ENCODE data around the gene WNT7A.
"Not testable (repeated sequence)": the region's sequence is repeated elsewhere in the genome, so short reads cannot be mapped to it uniquely, and the experiment has no call there.

WNT7A gene

DNA sequence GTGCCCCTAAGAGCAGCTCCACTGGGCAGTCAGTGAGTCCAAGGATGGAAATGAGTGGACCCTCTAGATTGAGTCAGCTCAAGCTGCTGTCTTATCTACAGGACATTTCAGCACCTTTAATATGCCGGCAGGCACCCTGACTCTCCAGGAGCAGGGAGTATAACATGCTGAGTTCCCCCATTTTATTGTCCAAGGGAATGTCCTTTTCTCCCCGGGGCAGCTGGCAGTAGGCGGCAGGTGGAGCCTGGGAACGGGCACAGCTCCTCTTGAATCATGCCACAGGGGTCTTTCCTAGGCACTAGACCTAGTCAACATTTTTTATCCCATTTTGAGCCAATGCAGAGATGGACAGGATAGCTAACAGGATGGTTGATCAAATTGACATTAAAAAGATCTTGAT lies 14.8 kb downstream of the WNT7A start:
- no peak for DNase-seq

DNA sequence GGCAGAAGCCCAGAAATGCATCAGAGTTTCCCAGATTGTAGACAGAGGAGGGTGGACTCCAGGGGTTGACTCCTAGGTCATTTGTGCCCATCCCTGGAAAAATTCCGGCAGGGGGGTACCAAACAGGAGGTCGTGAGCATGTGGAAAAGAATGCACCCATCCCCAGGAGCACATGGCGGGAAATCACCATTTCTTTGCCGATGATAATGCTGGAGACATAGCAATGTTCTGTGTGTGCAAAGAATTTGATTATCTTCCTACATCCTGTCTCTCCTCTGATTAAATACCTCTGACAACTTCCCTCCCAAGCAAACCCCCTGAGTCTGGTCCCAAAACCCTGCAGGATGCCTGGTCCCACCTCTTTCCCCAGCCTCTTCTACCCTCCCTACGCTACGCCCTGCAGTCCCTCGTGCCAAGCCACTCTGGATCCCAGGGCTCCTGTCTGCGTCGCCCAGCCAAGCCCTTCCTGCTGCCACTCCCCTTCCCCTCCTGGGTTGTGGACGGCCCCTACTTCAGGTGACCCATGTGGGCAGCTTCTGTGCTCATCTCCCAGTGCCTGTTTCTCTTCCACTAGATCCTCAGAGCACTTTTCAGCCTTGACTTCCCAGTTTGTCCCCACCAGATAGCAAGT lies 15.8 kb downstream of the WNT7A start:
- no peak for DNase-seq

DNA sequence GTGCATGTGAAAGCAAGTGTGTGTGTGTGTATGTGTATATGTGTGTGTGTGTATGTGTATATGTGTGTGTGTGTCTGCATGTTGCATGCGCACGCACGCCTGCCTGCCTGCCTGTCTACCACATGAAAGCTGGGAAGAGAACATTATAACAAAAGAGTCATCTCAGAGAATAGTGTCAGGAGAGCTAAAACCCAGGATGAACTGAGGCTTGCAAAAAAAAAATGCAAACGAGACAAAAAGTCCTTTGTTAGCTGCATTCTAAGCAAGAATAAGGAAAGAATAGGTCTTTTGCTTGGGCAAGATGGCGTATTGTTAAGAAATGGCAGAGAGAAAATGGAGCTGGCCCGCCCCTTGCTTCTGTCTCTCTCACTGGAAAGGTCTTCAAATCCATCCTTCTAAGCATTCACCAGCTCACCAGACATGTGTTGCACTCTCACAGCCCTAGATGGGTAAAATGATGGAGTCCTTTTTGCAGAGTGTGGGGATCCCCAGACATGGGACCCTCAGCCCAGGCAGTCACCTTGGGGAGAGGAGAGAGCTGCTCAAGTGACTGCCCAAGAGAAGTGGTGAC lies 16.4 kb downstream of the WNT7A start:
- no peak for DNase-seq

DNA sequence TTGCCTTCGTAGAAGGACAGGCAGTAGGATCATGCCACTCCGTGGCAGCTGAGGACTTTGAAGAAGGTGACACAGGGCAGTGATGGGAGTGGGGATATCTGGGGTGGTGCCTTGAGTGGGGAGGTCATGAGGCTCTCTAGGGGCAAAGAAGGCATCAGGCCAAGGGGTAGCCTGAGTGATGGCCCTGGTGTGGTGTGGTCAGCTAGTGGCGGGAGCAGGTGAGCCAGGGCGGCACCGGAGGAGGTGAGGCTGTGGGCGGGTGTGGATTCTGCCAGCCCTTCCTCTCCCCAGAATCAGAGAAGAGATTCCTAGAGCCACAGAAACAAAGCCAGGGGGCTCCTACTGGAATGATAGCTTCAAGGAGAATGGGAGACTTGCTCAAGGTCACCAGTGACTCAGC lies 18.4 kb downstream of the WNT7A start:
- DNase-seq: no peak

DNA sequence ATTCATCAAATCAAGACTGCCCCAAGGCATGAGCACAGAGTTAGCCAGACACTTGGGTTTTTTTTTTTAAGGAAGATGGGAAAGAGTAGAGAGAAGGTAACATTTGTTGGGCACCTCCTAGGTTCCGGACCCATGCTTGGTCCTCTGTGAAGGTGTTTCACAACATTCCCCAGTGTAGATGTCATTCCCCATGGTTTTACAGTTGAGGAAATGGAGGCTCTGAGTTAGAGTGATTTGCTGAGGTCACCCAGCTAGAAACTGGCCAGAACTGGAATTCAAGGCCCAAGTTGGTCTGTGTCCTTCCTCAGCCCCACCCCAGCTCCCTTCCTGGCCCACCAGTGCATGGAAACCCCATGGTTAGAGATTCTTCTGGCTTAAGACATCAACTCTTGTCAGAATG lies 19.9 kb downstream of the WNT7A start:
- DNase-seq: no peak

DNA sequence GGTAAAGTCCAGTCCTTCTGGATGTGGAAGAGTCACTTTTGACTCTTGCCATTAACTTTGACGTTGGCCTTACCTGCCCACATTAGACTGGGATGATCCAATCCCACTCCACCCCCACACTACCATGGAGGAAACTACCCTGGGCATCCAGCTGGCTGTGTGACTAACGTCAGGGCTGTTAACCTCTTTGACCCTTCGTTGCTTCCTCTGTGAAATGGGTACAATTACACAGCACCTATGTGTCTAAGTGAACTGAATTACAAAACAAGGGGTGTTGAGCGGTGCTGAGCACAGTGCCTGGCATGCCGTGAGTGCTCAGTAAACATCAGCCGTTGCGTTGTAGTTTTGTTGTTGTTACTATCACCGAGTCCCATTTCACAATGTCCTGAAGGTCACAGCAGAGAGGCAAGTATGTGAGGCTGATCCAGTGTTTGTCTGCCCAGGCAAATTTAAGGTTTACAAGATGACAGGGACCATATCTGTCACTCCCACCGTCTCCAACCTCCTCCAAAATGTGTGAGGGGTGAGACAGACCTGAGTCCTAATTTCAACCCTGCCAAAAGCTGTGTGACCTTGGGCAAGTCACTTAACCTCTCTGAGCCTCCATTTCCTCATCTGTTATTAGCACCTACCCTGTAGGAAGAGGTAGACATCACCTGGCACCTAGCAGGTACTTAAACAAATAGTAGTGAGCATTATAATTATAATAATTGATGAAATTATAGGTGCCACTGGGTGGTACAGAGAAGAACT lies 20.9 kb downstream of the WNT7A start:
- no peak for DNase-seq

DNA sequence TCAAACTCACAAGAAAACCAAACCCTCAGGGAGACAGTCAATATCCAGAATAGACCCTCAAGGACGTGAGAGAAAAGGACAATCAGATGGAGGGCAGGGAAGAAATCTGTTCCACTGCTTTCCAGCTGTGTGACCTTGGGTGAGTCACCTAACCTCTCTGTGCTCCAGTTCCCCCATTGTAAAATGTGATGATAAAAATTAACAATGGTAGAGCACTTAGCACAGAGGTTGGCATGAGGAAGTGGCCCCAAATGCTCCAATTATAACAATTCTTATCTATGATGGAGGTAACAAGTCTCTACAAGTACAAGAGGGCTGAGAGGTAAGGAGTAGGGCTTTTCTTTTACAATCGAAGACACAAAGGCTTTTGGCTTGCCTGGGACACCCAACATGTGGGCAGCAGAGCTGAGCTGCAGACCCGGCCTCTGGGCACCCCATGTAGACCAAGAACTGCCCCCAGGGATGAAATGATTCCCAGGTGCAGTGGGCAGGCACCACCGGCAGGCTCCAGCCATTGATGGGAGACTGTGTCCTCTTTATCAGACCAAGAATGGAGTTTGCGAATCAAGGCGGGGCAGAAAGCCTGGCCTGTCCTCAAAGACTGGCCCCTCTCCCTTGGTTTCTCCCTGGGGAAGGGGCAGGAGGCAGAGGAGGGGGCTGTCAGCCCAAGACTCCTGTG lies 22.0 kb downstream of the WNT7A start:
- no peak for DNase-seq

DNA sequence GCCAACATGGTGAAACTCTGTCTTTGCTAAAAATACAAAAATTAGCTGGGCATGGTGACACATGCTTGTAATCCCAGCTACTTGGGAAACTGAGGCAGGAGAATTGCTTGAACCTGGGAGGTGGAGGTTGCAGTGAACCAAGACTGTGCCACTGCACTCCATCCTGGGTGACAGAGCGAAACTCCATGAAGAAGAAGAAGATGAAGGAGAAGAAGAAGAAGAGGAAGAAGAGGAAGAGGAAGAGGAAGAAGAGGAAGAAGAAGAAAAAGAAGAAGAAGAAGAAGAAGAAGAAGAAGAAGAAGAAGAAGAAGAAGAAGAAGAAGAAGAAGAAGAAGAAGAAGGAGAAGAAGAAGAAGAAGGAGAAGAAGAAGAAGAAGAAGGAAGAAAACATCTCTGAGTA lies 23.2 kb downstream of the WNT7A start:
- not testable (repeated sequence) for DNase-seq

DNA sequence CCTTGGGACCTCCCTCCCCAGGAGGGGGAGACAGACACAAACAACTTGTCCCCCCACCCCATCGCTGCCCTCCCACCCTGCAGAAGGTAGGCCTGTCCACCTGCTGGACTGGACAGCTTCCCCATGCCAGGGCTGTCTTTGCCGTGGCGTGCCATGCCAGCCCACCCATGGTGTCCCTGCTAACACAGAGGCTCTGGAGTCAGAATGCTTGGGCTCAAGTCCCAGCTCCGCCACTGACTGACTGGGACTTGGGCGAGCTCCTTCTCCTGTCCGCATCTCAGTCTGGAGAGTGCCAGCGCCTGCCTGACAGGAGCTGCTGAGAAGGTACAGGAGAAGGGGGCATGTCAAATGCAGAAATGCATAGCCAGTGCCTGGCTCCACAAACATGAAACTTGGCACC lies 23.9 kb downstream of the WNT7A start:
- DNase-seq: no peak

DNA sequence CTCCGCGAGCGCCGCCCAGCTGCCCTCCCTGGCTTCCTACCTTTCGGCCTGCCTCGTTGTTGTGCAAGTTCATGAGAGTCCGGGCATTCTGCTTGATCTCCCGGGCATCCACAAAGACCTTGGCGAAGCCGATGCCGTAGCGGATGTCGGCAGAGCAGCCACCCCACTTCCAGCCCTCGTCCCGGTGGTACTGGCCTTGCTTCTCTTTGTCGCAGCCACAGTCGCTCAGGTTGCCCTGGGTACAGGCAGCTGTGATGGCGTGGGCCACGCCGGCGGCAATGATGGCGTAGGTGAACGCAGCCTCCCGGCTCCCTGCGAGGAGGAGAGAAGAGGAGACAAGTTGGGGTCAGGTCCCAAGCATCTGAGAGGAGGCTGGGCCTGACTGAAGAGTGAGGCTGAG lies 25.4 kb downstream of the WNT7A start:
- DNase-seq: no peak

DNA sequence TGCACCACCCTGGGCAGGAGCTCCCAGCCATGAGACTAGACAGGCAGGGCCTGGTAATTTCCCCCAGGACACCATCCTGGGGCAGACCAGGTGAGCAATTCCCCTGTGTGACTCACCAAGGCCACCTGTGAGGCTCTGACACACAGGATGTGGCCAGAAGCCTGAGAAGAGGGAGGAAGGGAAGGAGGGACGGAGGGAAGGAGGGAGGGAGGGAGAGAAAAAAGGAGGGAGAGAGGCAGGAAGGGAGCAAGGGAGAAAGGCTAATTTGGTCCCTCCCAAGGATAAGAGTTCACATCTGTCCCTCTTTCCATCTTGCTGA lies 25.9 kb downstream of the WNT7A start:
- DNase-seq: no peak

DNA sequence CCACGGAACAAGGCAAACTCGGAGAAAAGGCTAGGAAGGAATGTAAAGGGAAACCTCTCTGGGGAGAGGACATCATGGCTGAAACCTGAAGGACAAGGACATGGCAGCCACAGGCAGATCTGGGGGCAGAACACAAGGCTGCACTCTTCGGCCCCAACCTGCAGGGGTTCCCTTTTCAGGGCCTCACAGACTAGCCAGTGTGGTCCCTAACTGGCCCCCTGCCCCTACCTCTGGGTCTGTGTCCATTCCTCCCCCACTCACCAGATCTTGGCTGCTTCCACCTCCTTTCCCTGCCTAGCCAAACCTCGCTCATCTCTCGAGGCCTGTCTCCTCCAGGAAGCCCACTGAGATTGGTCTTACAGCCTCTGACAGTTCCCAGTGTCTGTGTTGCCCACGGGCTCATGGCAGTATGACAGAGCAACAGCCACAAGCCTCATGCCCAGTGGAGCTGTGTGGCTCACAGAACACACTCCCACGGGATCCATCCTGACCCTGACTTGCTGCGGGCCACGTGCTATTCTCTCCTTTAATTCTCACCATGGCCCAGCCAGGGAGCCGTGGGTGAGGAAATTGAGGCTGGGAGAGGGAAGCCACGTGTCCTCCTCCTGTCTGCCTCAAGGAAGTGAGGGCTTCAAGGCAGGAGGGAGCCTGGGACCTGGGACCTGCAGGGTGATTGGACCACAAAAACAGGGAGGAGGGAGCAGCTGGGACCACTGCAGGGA lies 26.5 kb downstream of the WNT7A start:
- DNase-seq: no peak

DNA sequence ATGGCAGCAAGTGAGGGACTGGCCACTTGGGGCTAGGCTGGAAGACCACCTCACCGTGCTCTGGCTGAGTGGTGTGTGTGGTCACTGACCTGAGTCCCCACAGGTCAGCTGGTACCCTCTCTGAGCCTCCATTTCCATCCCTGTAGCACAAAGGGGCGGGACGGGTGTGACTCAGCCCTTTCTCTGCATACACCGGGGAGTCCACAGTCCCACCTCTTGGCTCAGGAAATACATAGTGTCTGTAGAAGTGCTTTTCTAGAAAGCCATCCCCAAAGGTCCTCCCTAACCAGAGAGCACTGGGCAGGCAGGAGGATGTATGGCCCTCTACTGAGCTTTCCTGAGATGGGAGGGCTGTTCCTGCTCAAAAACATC lies 27.2 kb downstream of the WNT7A start:
- DNase-seq: no peak

DNA sequence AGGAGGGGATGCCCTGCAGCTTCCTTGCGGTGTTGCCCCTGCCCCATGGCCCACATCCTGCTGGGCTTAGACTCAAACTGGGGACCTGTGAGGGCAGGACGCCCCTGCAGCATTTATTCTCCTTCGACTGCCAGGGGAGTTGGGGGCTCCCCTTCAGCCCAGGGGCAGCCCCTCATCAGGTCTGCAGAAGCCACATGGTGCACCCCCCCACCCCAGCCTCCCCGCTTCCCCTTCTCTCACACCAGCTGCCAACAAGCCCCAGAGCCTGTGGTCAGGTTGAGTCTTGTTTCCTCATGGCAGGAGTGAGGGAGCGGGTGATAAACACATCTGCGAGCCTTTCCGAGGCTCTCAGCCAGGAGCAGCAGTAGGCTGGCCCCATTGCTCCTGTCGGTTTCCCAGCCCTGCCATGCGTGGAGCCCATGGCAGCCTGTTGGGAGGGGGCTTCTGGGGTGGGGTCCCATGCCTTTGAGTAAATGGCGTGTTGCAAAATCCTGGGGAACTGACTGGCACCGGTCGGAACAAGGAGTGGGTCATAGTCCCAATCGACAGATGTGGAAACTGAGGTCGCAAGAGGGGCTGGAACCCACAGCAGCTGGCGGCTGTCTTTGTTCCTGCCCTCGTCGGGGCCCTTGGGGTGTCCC lies 27.8 kb downstream of the WNT7A start:
- DNase-seq: no peak

DNA sequence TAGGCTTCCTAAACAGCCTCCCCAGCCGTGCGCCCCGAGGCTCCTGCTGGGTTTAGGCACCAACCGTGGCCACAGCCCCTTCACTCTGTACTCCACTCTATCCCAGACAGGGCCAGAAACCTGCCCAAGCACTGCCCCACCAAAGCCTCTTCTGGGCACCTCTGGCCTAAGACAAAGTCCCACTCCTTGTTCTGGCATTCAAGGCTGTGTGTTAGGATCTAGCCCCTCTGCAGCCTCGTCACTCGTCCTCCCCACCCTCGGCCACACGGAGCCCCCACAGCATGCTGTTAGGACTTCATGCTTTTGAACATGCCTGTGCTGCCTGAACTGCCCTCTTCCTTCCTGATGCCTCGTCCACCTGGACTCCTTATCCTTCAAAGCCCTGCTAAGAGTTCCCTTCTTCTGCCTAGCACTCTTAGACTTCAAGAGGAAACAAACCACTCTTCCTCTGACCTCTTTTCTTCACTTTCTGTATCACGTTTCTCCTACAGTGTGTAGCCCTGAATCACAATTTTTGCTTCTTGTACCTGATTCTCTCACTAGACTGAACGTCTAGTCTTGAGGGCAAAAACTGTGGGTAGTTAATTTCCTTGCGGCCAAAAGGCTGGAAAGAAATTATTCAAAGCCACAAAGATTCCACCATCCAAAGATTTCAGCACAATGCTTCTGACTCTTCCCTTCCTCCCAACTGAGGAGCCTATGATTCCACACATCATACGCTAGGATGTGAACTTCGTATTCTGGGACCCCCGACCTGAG lies 28.6 kb downstream of the WNT7A start:
- no peak for DNase-seq

DNA sequence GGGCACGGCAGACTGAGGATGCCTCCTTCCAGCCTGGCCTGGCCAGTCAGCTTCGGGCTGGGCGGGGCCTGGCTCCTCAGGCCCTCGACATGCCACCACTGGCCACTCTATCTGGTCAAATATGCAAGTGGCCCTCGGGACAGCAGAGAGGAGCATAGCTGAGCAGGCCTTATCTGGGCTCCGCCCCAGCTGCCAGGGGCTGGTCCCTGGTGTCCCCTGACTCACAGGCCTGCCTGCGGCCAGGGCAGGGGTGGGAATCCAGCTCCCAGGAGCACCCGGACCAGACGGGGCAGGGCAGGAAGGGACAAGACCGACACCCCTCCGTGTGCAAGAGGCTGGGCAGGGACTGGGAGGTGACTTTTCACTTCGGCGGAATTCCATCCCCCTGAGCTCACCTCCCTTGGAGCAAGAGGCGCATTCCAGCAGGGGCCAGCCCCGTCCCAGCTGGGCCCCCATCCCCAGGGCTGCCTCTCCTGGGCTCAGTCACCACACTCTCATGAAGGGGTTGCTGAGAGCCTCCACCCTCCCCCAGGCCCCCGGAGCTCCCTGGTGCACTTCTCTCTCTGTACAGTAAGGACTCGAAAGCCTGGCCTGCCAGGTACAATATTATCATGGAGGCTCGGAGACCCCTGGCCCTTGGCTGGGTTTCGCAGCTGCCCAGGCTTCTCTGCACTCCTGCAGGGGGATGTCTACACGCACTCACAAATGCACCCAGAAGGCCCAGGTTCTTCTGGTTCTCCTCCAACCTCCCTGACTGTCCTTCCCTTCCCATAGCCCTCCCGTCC lies 29.5 kb downstream of the WNT7A start:
- DNase-seq: no peak

DNA sequence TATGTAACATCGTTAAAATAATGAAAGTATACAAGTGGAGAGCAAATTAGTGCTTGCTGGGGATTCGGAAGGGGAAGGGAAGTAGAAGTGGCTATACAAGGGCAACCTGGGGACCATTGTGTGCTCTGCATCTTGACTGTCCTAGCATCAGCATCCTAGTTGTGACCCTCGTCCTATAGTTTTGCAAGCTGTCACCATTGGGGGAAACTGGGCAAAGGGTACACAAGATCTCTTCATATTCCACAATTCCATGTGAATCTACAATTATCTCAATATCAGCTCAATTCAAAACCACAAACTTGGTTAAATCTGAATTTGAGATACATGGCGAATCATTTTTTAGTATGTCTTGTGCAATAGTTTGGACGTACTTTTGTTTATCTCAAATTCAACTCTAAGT lies 30.9 kb downstream of the WNT7A start:
- no peak for DNase-seq

DNA sequence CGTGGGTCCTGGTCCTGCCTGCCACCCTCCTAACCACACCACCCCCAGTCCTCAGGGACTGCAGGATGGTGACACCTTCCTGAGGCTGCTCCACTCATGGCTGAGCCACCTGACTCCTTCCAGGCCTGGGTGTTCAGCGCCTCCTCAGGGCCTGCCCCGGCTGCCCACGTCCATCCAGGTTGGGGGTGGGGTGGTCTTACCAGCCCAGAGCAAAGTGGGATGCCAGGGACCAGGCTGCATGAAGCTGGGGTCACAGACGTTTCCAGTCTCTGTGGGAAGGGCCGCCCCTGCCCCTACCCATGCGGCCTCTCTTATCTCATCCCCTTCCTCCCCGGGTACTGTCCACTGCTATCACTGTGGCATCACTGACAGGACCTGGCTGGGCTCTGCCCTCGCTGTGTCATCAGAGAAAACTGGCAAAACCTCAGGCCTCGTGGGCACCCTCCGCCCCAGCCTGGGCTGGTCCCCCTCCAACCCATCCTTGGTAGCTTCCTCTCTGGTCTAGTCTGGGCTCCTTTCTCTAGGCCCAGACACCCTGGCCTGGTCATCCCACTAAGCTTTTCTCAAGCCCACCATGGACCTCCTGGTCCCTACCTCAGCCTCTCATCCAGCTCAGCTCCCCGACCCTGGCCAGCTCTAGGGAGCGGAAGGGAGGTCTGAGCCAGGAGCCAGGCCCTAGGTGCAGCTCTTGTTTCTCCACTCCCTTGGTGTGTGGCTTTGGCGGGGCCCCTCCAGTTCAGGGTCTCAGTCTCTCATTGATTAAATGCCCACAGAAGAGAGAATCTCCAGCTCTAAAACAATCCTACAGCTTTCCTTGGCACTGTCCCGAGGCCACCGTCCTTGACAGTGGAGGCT lies 32.9 kb downstream of the WNT7A start:
- no peak for DNase-seq

DNA sequence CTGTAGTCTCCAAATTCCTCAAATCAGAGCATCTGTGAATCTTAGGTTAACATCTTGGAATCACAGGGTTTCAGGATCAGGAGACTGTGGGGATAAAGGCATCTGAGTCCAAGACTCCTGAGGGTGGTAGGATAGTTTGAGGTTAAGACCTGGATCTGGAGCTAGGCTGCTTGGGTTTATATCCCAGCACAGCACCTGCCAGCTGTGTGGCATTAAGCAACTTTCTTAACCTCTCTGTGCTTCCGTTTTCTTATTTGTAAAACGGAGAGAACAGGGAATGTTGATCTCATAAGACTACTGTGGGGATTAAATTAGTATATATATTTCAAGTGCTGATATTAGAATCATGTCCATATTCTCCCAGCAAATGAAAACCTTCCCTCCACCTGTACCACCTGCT lies 33.6 kb downstream of the WNT7A start:
- DNase-seq: no peak

DNA sequence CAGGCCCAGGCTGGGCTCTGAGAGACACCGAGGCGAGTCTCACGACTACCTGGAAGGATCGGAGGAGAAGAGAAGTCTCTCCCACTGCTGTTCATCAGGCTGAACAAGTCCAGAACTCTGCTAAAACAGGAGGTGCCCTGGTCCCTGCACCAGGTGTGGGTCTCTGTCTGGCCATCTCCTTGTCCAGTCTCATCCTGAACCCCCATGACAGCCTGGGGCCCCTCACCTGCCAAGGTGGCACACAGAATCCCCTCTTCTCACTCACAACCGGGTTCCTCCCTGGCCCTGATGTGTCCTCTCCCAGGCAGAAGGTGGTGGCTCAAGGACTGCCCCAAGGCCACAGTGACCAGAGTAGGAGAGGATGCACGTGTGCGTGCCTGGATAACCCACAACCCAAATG lies 34.1 kb downstream of the WNT7A start:
- DNase-seq: no peak

DNA sequence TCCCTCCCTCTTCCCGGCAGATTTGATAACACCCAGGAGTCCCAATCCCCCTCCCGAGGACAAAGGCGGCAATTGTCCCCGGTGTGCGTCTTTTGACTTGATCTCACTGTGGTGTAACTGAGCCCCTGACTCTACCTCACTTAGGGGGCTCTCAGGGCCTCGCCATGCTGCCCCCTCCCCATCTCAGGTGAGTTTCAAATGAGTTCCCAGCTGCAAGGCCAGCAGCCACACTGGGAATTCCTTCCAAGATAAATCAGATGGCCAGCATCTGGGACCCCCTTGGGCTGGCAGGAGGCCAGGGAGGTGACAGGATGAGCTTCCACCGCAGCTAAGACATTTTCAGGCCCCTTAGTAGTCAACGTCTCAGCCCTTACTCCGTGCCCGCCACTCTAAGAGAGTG lies 35.0 kb downstream of the WNT7A start:
- DNase-seq: no peak

Data from GF-D8 (cell line).